G401.6 (cell line): Measurements from ENCODE around the gene GID4.
"Not testable (repeated sequence)": the region's sequence is repeated elsewhere in the genome, so short reads cannot be mapped to it uniquely, and the experiment has no call there.

Experiments
- FAIRE-seq: peaks from 2 replicates; lab custom pipeline; 2012; peaks lifted over from hg19 to GRCh38; lab: Jason Lieb, UNC

GID4 gene

GRCh38 chr17:18038861-18039534, at the start of gene GID4, which contains the start of gene ATPAF2:
Gene GID4, plus strand, starts transcription at chr17:18039408. Its CDS starts 57 bp downstream, at chr17:18039465.
Gene ATPAF2, minus strand, starts transcription at chr17:18039168. Its CDS starts 155 bp downstream, at chr17:18039013.
- FAIRE-seq: peak; percentile 97

- FAIRE-seq: no peak
Observed at GRCh38 chr17:17989618-17990017, 49.6 kb upstream of the GID4 start.

- no peak for FAIRE-seq
Observed at GRCh38 chr17:17990282-17990681, 48.9 kb upstream of the GID4 start.

GRCh38 chr17:17993366-17993765, 45.8 kb upstream of the GID4 start:
- FAIRE-seq: no peak

DNA sequence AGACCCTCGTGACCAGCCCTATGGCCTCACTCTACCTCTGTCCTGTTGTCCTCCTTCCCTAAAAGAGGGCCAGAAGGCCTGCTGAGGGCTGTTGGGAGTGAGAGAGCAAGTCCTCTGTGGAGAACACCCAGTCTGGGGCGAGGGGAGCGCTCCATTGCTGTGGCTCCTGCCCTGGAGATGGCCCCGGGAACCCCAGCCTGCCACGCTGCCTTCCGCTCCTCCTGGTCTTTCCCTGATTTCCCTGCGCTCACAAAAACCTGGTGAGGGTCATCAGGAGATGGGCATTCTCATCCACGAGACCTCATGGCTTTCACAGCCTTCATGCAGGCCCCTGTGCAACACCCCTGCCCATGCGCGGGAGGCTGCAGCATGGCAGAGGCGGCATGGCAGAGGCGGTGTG, 45.4 kb upstream of the GID4 start:
- FAIRE-seq: no peak

- FAIRE-seq: peak; percentile 25
Observed at GRCh38 chr17:17994271-17995069, 44.7 kb upstream of the GID4 start.

GRCh38 chr17:17995887-17996286, 43.3 kb upstream of the GID4 start:
- not testable (repeated sequence) for FAIRE-seq

DNA sequence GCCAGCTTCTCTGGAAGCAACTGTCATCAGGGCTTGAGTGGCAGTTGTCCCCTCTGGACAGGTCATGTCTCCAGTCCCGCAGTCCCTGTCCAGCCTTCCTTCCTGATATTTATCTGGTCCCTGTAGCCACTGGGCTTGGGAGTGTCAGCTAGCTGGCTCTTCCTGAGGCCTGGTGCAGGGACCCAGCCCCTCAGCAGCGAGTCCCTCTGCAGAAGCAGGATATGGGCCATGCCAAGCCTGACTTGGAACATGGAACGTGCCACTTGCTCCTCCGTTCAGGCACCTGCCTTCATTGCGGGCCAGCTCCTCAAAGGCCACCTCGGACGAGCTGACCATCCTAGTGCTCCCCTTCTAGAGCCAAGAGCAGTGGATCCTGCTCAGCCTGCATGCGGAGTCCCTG, 40.3 kb upstream of the GID4 start:
- FAIRE-seq: no peak

- no peak for FAIRE-seq
Observed at GRCh38 chr17:17999364-18000029, 39.7 kb upstream of the GID4 start.

GRCh38 chr17:18000030-18000408, 39.2 kb upstream of the GID4 start:
- FAIRE-seq: no peak

DNA sequence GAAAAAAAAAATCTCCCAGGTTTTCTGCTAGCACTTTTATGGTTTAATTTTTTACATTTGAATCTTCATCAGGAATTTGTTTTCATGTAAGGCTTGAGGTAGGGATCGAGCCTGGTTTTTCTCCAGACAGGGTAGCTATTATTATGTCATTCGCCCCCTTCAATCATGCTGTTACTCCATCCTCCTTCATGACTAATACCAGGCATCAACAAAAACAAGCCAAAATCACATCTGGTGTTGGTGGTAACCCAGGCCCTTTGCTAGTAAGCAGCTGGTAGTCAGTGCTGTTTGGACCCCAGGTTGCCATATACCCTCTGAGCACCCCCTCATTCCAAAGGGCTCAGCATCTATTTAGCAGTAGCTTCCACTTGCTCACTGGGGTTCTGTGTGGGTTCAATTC, 37.0 kb upstream of the GID4 start:
- FAIRE-seq: no peak

DNA sequence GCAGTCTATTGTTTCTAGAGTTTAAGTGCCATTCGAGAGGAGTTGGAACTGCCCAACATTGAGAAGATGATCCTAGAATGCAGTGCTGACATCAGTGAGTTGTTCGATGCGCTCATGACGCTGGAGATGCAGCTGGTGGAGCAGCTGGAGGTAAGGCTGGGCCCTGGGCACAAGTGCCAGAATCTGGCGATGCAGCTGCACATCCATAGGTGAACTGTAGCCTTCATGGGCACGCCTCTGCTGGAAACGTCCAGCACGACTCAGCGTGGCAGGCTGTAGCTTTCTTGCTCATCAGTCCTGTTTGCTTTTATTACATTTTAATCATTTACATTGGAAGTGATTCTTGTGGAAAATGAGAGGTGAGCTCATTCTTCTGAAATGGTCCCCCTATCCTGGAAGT, 34.9 kb upstream of the GID4 start:
- no peak for FAIRE-seq

- no peak for FAIRE-seq
Observed at GRCh38 chr17:18004884-18005305, 34.3 kb upstream of the GID4 start.

- FAIRE-seq: no peak
Observed at GRCh38 chr17:18005496-18005895, 33.7 kb upstream of the GID4 start.

DNA sequence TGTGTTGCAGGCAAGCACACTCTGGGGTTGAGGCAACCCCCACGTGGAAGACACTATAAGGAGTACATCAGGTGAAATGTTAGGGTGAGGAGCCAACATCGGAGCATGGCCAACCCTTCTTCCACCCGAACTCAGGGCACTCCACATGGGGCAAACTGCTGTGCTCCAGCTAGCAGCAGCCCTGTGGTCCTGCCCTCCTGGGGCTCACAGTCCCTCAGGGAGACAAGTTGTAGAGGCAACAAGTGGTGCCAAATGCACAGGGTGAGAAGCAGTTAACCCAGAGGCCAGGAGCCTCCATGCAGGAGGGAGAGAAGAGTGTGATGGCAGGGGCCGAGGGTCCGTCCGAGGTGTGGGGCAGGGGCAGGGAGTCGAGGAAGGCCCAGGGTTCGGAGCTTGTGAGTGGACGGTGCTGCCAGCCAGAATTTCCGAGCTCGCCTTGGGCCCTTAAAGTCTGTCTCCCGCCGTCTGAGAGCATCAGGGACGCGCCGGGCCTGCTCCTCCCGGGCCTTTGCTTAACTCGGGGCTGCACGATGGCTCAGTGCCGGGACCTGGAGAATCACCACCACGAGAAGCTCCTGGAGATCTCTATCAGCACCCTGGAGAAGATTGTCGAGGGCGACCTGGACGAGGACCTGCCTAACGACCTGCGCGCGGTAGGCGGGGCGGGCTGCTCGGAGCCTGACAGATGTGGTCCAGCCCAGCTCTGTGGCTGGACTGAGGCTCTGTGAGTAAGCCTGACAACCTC, 32.5 kb upstream of the GID4 start:
- no peak for FAIRE-seq

DNA sequence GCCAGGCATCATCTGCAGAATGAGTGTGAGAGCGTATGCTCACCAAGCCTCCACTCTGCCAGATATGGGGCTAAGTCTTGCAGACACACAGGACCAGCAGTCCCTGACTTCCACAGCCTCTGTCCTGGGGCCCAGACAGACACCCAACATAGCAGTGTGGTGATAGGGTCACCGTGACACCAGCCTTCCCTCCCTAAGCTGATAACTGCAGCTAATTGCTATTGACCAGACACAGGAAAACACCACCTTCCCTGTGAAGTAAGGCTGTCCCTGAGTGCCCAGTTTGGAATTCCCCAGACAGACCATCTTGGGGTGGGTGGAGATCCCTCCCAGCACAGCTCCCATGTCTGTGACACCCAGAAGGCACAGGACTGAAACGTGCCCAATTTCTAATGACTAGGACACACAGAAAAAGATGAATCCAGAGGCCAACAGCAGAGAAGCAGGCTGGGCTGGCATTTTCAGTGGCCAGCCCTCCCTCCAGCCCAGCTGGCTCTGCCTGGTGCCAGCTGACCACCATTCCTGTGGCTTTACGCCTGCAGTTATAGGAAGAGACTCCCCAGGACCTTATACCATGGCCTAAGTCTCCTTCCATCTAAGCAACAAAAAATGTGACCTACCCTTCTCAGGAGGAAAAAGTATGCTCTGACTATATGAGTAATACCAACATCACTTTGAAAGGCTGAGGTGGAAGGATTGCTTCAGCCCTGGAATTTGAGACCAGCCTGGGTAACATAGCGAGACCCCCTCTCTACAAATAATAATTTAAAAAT, 30.5 kb upstream of the GID4 start:
- no peak for FAIRE-seq

GRCh38 chr17:18009609-18010420, 29.4 kb upstream of the GID4 start:
- no peak for FAIRE-seq

DNA sequence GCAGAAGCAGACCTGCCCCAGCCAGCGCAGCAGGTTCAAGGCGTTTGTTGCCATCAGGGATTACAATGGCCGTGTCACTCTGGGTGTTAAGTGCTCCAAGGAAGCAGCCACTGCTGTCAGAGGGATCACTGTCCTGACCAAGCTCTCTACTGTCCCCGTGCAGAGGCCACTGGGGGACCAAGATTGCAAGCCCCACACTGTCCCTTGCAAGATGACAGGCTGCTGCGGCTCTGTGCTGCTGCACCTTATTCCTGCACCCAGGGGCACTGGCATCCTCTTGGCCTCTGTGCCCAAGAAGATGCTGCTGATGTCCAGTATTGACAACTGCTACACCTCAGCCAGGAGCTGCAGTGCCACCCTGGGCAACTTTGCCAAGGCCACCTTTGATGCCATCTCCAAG, 27.9 kb upstream of the GID4 start:
- FAIRE-seq: no peak

DNA sequence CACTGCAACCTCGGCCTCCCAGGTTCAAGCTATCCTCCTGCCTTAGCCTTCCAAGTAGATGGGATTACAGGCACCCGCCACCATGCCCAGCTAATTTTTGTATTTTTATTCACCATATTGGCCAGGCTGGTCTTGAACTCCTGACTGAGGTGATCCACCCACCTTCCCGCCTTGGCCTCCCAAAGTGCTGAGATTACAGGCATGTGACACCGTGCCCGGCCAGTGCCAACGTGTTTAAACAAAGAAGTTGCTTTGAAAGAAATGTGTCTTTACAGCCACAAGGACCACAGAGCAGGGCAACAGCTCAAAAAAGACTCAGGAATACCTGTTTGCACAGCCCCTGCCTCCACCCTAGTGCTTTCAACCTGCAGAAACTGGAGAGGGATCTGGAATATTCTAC, 25.2 kb upstream of the GID4 start:
- FAIRE-seq: no peak

GRCh38 chr17:18015593-18015992, 23.6 kb upstream of the GID4 start:
- FAIRE-seq: no peak

DNA sequence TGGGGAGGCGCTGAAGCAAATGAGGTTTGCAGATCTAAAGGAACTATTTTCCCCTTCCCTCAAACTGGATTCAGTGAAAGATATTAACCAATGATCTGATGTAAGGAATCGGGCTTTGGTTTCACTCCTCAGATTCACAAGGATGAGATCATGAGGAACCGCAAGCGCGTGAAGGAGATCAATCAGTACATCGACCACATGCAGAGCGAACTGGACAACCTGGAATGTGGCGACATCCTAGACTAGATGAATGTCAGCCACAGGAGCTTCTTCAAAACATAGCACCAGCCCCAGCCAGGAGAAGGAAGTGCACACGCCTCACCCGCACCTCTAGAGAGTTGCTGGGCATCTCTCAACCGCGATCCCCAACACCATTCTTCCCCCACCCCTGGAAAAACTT, 22.8 kb upstream of the GID4 start:
- FAIRE-seq: no peak
